Esophagus squamous epithelium (tissue), 5 donors: Measurements from ENCODE around the gene TAOK2. TPM values are rescaled to one million over a fixed set of nuclear protein-coding genes. Genes with fewer than 3 reads are reported as not detected.

ENCODE experiments used
- DNase-seq: peaks from one replicate; lab custom pipeline; 2025; lab: John Stamatoyannopoulos, UW
- H3K27ac ChIP-seq, 4 donors: fragments of 200-600 bp; sonication (generic); one replicate each; pipeline ENCODE4 v1.5.1; 2016 to 2019; ENCODE audit warnings: mild to moderate bottlenecking in 1 of 4
- H3K27me3 ChIP-seq, 4 donors: fragments of 200-600 bp; sonication (generic); 1 replicate in 3 of 4; 2 replicates in 1 of 4; pipeline versions ENCODE4 v1.5.1 to v1.6.0; 2017 to 2021; ENCODE audit warnings: antibody characterized with exemption in 1 of 4
- H3K36me3 ChIP-seq, 3 donors: fragments of 200-600 bp; sonication (generic); one replicate each; pipeline ENCODE4 v1.5.1; 2016 to 2019
- H3K4me1 ChIP-seq, 3 donors: fragments of 200-600 bp; sonication (generic); one replicate each; pipeline ENCODE4 v1.5.1; 2017 to 2019
- H3K4me3 ChIP-seq, 4 donors: fragments of 200-600 bp; sonication (generic); 1 replicate in 3 of 4; 2 replicates in 1 of 4; pipeline ENCODE4 v1.5.1; 2016 to 2019; ENCODE audit warnings: mild to moderate bottlenecking in 2 of 4, moderate library complexity in 1 of 4
- H3K9me3 ChIP-seq, 3 donors: fragments of 200-600 bp; sonication (generic); one replicate each; pipeline ENCODE4 v1.5.1; 2016 to 2019
- POLR2A ChIP-seq, 4 donors: fragments of 450-650 bp; IDR thresholded peaks; one replicate each; pipeline ENCODE4 v1.6.1; 2017; ENCODE audit warnings: antibody characterized with exemption in 4 of 4, mild to moderate bottlenecking in 4 of 4, moderate library complexity in 3 of 4
- WGBS, 2 donors: methylation state at CpG; one replicate each; pipeline ENCODE4 v1.1.5; 2018; 5-methylcytosine and 5-hydroxymethylcytosine counted together
- intact Hi-C: fragments of 100-400 bp; cut with DNase I; formaldehyde crosslinking; loops from one replicate; pipeline ENCODE4 v1.15.0; 2022
- total RNA-seq, 4 donors: library from RNA; depleted of rRNA; stranded (reverse); fragments of >200 nt; gene quantifications; one replicate each; pipeline ENCODE4 v1.1.0, GENCODE V29; 2016
- TF ChIP-seq, protein P1 (sequence below), 6 experiments: fragments of 450-650 bp in 4 of 6; fragments of 200-600 bp in 2 of 6; sonication (generic) in 2 of 6; IDR thresholded peaks; one replicate each; pipeline ENCODE4 v1.5.1; 2016 to 2019; ENCODE audit warnings: antibody characterized with exemption in 6 of 6, mild to moderate bottlenecking in 4 of 6, moderate library complexity in 4 of 6
- donor health status: DM: yes; HTN: yes; CAD: no.

Gene TAOK2
- total RNA-seq, 4 donors from 2014 or later, result 26.8 to 33.7 (median 30.4) TPM

DNA sequence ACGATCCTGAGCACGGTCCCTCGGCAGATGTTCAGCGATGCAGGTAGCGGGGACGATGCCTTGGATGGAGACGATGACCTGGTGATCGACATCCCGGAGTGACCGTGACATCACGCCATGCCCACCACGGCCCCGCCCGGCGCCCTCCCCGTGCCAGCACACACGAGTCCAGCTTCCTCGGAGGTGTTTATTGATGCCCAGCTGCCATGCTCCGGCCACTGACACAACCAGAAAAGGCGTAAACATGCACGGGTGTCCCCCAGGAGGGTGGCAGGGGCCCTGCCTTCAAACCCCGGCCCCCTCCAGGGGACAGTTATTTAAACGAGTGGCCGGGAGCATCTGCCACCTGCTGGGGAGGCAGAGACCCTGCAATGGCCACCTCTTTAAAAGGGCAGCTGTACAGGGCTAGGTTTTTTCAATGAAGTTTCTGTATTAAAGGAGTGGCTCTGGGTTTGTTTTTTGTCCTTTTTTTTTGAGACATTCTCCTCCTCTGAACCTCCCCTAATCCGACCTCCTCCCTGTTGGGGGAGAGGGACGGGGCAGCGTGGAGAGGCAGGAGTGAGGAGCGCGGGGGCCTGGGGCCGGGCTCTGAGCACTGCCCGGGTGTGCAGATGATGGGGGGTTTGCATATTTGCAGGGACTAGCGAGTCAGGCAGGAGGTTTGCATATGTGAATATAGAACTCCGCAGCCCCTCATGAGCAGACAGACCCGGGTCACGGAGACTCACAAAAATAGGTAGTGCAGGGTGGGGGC, 31.9 kb downstream of the TAOK2 start:
- no peak for DNase-seq
- H3K27me3 ChIP-seq, result peaks cover 0 to 39% (median 7%) of the 10 kb centered on the region in 4 donors
- intact Hi-C loops, result no loop called here
- H3K4me3 ChIP-seq, result peak overlapping the region in 1 of 4 donors; percentile 28
- WGBS, 2 donors, result 29 to 57% methylated on average over 4 to 18 of the region's 35 CpGs
- no peaks in the 10 kb centered on the region for H3K9me3 ChIP-seq
- TF ChIP-seq, protein P1, sequence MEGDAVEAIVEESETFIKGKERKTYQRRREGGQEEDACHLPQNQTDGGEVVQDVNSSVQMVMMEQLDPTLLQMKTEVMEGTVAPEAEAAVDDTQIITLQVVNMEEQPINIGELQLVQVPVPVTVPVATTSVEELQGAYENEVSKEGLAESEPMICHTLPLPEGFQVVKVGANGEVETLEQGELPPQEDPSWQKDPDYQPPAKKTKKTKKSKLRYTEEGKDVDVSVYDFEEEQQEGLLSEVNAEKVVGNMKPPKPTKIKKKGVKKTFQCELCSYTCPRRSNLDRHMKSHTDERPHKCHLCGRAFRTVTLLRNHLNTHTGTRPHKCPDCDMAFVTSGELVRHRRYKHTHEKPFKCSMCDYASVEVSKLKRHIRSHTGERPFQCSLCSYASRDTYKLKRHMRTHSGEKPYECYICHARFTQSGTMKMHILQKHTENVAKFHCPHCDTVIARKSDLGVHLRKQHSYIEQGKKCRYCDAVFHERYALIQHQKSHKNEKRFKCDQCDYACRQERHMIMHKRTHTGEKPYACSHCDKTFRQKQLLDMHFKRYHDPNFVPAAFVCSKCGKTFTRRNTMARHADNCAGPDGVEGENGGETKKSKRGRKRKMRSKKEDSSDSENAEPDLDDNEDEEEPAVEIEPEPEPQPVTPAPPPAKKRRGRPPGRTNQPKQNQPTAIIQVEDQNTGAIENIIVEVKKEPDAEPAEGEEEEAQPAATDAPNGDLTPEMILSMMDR (IDR thresholded peaks at IDR 0.05), result peak; percentile 67 to 77 (median 70)
- no peak for TF ChIP-seq POLR2A (IDR thresholded peaks at IDR 0.05)
- peaks cover 0 to 36% (median 5%) of the 10 kb centered on the region in 3 donors for H3K36me3 ChIP-seq
- peaks cover 1 to 20% (median 7%) of the 10 kb centered on the region in 3 donors for H3K4me1 ChIP-seq
- H3K27ac ChIP-seq, result no peak overlapping the region

DNA sequence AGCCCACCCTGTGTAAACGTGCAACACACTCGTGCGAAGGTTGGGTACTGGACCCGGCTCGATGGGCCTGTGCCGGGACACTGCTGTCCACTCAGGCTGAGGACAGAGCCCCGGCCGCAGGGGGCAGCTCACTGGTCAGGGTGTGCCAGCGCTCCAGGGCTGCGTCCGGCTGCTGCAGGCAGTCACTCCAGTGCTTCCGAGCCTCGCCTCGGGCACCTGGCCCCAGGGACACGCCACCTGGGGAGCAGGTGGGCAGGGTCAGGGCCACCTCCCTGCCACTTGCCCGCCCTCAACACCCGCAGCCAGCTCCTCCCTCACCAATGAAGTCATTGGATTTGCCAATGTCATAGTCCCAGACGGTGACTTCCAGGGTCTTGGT, 32.4 kb downstream of the TAOK2 start:
- H3K27me3 ChIP-seq, result peaks cover 4 to 44% (median 12%) of the 10 kb centered on the region in 4 donors
- H3K27ac ChIP-seq, result no peak overlapping the region
- peaks cover 0 to 31% (median 0%) of the 10 kb centered on the region in 3 donors for H3K36me3 ChIP-seq
- H3K9me3 ChIP-seq, result no peaks in the 10 kb centered on the region
- intact Hi-C loops, result no loop called here
- peaks cover 7 to 25% (median 13%) of the 10 kb centered on the region in 3 donors for H3K4me1 ChIP-seq
- no peak for TF ChIP-seq POLR2A (IDR thresholded peaks at IDR 0.05)
- TF ChIP-seq, protein P1 (IDR thresholded peaks at IDR 0.05), result no peak
- H3K4me3 ChIP-seq, result no peak overlapping the region
- no peak for DNase-seq
- 78 to 89% methylated on average over 3 to 13 of the region's 18 CpGs for WGBS, 2 donors

DNA sequence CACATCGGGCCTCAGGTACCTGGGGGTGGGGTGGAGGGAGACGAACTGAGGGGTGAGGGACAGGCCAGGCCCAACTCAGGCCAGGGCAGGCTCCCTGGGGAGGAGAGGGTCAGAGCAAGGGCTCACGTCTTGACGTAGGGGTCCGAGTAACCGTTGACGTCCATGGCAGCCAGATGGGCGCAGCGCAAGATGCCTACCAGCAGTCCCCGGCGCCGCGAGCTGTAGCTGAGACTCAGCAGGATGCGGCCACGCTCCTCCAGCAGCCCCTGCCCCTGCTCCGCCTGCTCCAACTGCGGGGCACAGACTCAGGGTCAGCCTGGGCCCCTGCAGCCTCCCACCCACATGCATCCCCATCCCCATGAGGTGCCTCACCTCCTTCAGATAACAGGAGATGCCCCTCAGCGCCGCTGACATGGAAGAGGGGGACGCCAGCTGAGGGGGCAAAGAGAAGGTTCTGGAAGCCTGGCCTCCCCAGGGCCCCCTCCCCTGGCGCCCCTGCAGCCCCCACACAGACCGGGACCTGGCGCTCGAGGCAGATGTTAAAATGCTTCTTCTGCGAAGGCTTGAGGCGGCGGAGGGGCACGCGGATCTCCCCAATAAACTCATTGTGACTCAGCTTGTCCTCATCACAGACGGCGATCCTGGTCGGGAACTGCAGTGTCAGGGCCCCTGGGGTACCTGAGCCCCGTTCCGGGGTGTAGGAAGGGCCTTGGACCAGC, 33.1 kb downstream of the TAOK2 start:
- no peak for DNase-seq
- TF ChIP-seq POLR2A (IDR thresholded peaks at IDR 0.05), result no peak
- TF ChIP-seq, protein P1 (IDR thresholded peaks at IDR 0.05), result no peak

DNA sequence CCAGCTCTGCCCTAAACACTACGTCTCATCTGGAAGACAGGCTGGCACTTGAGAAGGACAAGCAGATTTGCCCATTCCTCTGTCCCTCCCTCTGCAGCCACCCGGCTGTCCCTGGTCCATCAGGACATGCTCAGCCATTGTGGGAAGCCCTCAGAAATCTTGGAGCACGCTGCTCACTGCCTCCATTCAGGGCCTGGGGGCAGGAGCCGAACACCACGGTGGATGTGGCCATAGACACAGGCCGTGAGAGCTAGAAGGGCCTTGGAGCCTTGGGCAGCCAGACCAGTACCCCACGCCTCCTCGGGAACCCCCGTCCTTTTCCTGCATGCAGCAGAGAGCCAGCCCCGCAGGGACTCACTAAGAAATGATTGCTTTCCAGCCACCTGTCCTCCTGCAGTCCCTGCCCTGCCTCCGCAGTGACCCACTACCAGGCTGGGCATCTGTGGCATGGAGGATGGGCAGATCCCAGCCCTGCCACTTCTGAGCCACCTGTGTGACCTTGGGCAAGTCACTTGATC, 33.8 kb downstream of the TAOK2 start:
- WGBS, 2 donors, result 29 to 100% methylated on average over 1 of the region's 11 CpGs
- intact Hi-C loops, result no loop called here
- H3K27ac ChIP-seq, result no peak overlapping the region
- H3K27me3 ChIP-seq, result peaks cover 14 to 58% (median 17%) of the 10 kb centered on the region in 4 donors
- peaks cover 0 to 17% (median 0%) of the 10 kb centered on the region in 3 donors for H3K36me3 ChIP-seq
- H3K4me1 ChIP-seq, result peaks cover 12 to 36% (median 20%) of the 10 kb centered on the region in 3 donors
- TF ChIP-seq POLR2A (IDR thresholded peaks at IDR 0.05), result no peak
- TF ChIP-seq, protein P1 (IDR thresholded peaks at IDR 0.05), result no peak
- H3K9me3 ChIP-seq, result no peaks in the 10 kb centered on the region
- no peak overlapping the region for H3K4me3 ChIP-seq
- DNase-seq, result no peak

More for the DNA sequence above, 33.1 kb downstream of the TAOK2 start:
- H3K36me3 ChIP-seq, result peaks cover 0 to 23% (median 0%) of the 10 kb centered on the region in 3 donors
- H3K27ac ChIP-seq, result no peak overlapping the region
- H3K27me3 ChIP-seq, result peaks cover 11 to 52% (median 15%) of the 10 kb centered on the region in 4 donors
- WGBS, 2 donors, result 100% methylated on average over 1 of the region's 34 CpGs; no CpG with 5 or more reads in 1 of the 2 donors
- H3K9me3 ChIP-seq, result no peaks in the 10 kb centered on the region
- H3K4me3 ChIP-seq, result no peak overlapping the region
- peaks cover 12 to 33% (median 20%) of the 10 kb centered on the region in 3 donors for H3K4me1 ChIP-seq
- intact Hi-C loops, result no loop called here
